Measurements from ENCODE around the gene WDR70.
A peak's percentile ranks its signal among the peaks of the same experiment; 100 is the strongest.
"Not testable (repeated sequence)": the region's sequence is repeated elsewhere in the genome, so short reads cannot be mapped to it uniquely, and the experiment has no call there.

Gene WDR70

GRCh38 chr5:37773809-37774208, 394.7 kb downstream of the WDR70 start:
- no peaks in the 10 kb centered on the region for H4K20me1 ChIP-seq (ENCODE audit: low read depth, low read length)
- TF ChIP-seq CTCF (IDR thresholded peaks at IDR 0.05; ENCODE audit: insufficient read depth, low read length, poor library complexity, severe bottlenecking) (no peak), EZH2phosphoT487 (conservative IDR thresholded peaks at IDR 0.05; ENCODE audit: low read length) (no peak)
- no peak overlapping the region for H3K9ac ChIP-seq (ENCODE audit: low read length)
- no peak overlapping the region for H2AFZ ChIP-seq (ENCODE audit: low read depth, low read length, severe bottlenecking)
- no peak overlapping the region for H3K4me3 ChIP-seq (ENCODE audit: insufficient read depth, low read length, poor library complexity, severe bottlenecking)
- no peaks in the 10 kb centered on the region for H3K79me2 ChIP-seq (ENCODE audit: insufficient read depth, low read length)
- no peaks in the 10 kb centered on the region for H3K9me2 ChIP-seq (replicated peaks; ENCODE audit: insufficient read depth, low read length)
- H3K36me3 ChIP-seq (ENCODE audit: low read length): no peaks in the 10 kb centered on the region
- no peak overlapping the region for H3K27ac ChIP-seq (ENCODE audit: low read depth, low read length)
- no peaks in the 10 kb centered on the region for H3F3A ChIP-seq (ENCODE audit: insufficient read depth)
- H3K9me3 ChIP-seq (ENCODE audit: insufficient read depth, low read length): peaks cover 6% of the 10 kb centered on the region; the same call in 1 of the 2 replicates
- no peak overlapping the region for H3K4me2 ChIP-seq (ENCODE audit: low read depth, low read length, poor library complexity, severe bottlenecking)
- no peaks in the 10 kb centered on the region for H3K27me3 ChIP-seq (ENCODE audit: low read length)

GRCh38 chr5:37774912-37775483, 395.9 kb downstream of the WDR70 start:
- H3K9me3 ChIP-seq (ENCODE audit: insufficient read depth, low read length): peaks cover 6% of the 10 kb centered on the region; the same call in 1 of the 2 replicates
- H3K27me3 ChIP-seq (ENCODE audit: low read length): no peaks in the 10 kb centered on the region
- no peak overlapping the region for H3K9ac ChIP-seq (ENCODE audit: low read length)
- H3K4me3 ChIP-seq (ENCODE audit: insufficient read depth, low read length, poor library complexity, severe bottlenecking): no peak overlapping the region
- H3K4me2 ChIP-seq (ENCODE audit: low read depth, low read length, poor library complexity, severe bottlenecking): no peak overlapping the region
- no peaks in the 10 kb centered on the region for H4K20me1 ChIP-seq (ENCODE audit: low read depth, low read length)
- H2AFZ ChIP-seq (ENCODE audit: low read depth, low read length, severe bottlenecking): no peak overlapping the region
- no peaks in the 10 kb centered on the region for H3K9me2 ChIP-seq (replicated peaks; ENCODE audit: insufficient read depth, low read length)
- H3F3A ChIP-seq (ENCODE audit: insufficient read depth): no peaks in the 10 kb centered on the region
- H3K27ac ChIP-seq (ENCODE audit: low read depth, low read length): no peak overlapping the region
- no peaks in the 10 kb centered on the region for H3K79me2 ChIP-seq (ENCODE audit: insufficient read depth, low read length)
- no peaks in the 10 kb centered on the region for H3K36me3 ChIP-seq (ENCODE audit: low read length)
- TF ChIP-seq EZH2phosphoT487 (conservative IDR thresholded peaks at IDR 0.05; ENCODE audit: low read length) (no peak), CTCF (IDR thresholded peaks at IDR 0.05; ENCODE audit: insufficient read depth, low read length, poor library complexity, severe bottlenecking) (peak; percentile 42)

- Histone ChIP-seq H3F3A (ENCODE audit: insufficient read depth) (no peaks in the 10 kb centered on the region), H2AFZ (ENCODE audit: low read depth, low read length, severe bottlenecking) (no peak overlapping the region), H3K27ac (ENCODE audit: low read depth, low read length) (no peak overlapping the region), H3K36me3 (ENCODE audit: low read length) (no peaks in the 10 kb centered on the region), H3K79me2 (ENCODE audit: insufficient read depth, low read length) (no peaks in the 10 kb centered on the region), H3K9ac (ENCODE audit: low read length) (no peak overlapping the region), H3K27me3 (ENCODE audit: low read length) (no peaks in the 10 kb centered on the region), H4K20me1 (ENCODE audit: low read depth, low read length) (no peaks in the 10 kb centered on the region), H3K4me2 (ENCODE audit: low read depth, low read length, poor library complexity, severe bottlenecking) (no peak overlapping the region), H3K9me2 (replicated peaks; ENCODE audit: insufficient read depth, low read length) (no peaks in the 10 kb centered on the region), H3K4me3 (ENCODE audit: insufficient read depth, low read length, poor library complexity, severe bottlenecking) (no peak overlapping the region), H3K9me3 (ENCODE audit: insufficient read depth, low read length) (peaks cover 6% of the 10 kb centered on the region; the same call in 1 of the 2 replicates)
- TF ChIP-seq EZH2phosphoT487 (conservative IDR thresholded peaks at IDR 0.05; ENCODE audit: low read length): no peak
These were observed 397.7 kb downstream of the WDR70 start for GRCh38 chr5:37776826-37777225.

GRCh38 chr5:37777432-37778130, 398.5 kb downstream of the WDR70 start:
- Histone ChIP-seq H3K9me2 (replicated peaks; ENCODE audit: insufficient read depth, low read length) (no peaks in the 10 kb centered on the region), H3K9ac (ENCODE audit: low read length) (no peak overlapping the region), H3K9me3 (ENCODE audit: insufficient read depth, low read length) (peaks cover 6% of the 10 kb centered on the region; the same call in 1 of the 2 replicates), H3F3A (ENCODE audit: insufficient read depth) (no peaks in the 10 kb centered on the region), H3K79me2 (ENCODE audit: insufficient read depth, low read length) (no peaks in the 10 kb centered on the region), H2AFZ (ENCODE audit: low read depth, low read length, severe bottlenecking) (no peak overlapping the region), H3K27me3 (ENCODE audit: low read length) (no peaks in the 10 kb centered on the region), H3K27ac (ENCODE audit: low read depth, low read length) (no peak overlapping the region), H3K36me3 (ENCODE audit: low read length) (no peaks in the 10 kb centered on the region), H3K4me2 (ENCODE audit: low read depth, low read length, poor library complexity, severe bottlenecking) (no peak overlapping the region), H3K4me3 (ENCODE audit: insufficient read depth, low read length, poor library complexity, severe bottlenecking) (no peak overlapping the region), H4K20me1 (ENCODE audit: low read depth, low read length) (no peaks in the 10 kb centered on the region)
- no peak for TF ChIP-seq EZH2phosphoT487 (conservative IDR thresholded peaks at IDR 0.05; ENCODE audit: low read length)
- TF ChIP-seq CTCF (IDR thresholded peaks at IDR 0.05; ENCODE audit: insufficient read depth, low read length, poor library complexity, severe bottlenecking): no peak

GRCh38 chr5:37781409-37781808, 402.3 kb downstream of the WDR70 start:
- not testable (repeated sequence) for H3K9me2 ChIP-seq (replicated peaks; ENCODE audit: insufficient read depth, low read length); H3K4me3 ChIP-seq (ENCODE audit: insufficient read depth, low read length, poor library complexity, severe bottlenecking); H3K27me3 ChIP-seq (ENCODE audit: low read length); H3K9ac ChIP-seq (ENCODE audit: low read length); H3K4me2 ChIP-seq (ENCODE audit: low read depth, low read length, poor library complexity, severe bottlenecking); H3K36me3 ChIP-seq (ENCODE audit: low read length); H3F3A ChIP-seq (ENCODE audit: insufficient read depth); H3K79me2 ChIP-seq (ENCODE audit: insufficient read depth, low read length); H4K20me1 ChIP-seq (ENCODE audit: low read depth, low read length); H3K27ac ChIP-seq (ENCODE audit: low read depth, low read length); H3K9me3 ChIP-seq (ENCODE audit: insufficient read depth, low read length); H2AFZ ChIP-seq (ENCODE audit: low read depth, low read length, severe bottlenecking)
